HG03060 (cell line): ENCODE data around the gene IFT74.
A peak's percentile ranks its signal among the peaks of the same experiment; 100 is the strongest.

Experiments
- ATAC-seq: cut with Tn5 transposase; IDR thresholded peaks from one replicate; pipeline ENCODE4 v1.9.1; 2021; ENCODE audit warnings: low read depth, moderate number of reproducible peaks; ENCODE audit not compliant: unreplicated experiment

Gene IFT74

DNA sequence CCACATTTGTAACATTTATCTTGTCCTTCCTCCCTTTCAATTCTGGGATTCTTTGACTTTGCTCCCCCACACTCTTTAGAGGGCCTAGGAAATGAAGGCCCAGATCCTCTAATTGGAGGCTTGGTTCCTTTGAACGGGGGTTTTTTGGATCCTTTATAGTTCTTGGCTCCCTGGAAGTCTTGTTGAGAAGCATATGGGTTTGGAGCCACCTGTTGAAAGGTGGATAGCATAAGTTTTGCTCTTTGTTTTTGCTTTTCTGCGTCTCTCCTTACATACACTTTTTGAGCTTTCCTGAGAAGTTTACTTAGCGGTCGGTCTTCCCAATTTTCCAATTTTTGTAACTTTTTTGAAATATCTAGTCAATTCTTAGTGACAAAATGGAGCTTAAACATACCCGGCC is 17.8 kb downstream of the IFT74 start:
- no peak for ATAC-seq

- no peak for ATAC-seq
These were observed 18.7 kb downstream of the IFT74 start for GRCh38 chr9:26974927-26975326.

DNA sequence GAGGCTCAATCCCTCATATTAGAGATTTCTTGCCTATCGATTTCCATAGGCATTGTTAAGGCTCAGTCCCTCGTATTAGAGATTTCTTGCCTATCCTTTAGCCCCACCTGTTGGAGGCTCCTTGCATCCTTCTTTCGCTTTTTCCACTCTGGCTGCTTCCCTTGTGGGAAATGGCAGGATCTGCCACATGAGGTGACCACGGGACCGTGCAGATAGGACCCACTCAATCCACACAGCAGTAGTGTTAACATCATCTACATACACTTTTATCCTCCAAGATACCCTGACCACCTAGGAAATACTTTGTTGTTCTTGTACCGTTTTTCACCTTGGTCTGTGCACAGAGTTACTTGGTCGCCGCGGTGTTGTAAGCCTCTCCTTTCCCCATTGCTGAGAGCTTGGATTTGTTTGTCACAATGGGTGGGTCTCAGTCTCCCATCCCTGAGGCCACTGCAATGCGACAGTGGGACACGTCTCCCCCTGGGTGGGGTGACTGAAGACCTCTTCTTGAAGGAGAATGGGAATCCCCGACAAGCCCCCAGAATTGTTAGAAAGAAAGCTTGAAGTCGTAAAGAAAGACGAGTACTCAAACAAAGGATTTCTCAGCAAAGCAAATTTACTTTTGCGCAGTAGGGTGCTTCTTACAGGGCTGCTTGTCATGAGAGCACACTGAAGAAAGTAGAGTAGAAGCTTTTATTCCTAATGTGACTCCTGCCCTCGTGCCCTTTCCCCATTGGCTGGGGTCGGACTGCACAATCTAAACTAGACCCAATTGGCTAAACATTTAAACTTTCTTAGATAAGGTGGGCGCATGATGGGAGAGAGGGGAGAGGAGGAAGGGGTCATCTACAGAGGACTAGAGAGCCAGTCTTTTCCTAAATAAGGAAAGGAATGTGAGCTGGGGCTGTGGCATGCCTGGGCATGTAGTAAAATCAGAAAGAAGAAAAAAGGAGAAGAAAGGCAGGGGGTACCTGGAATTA is 19.8 kb downstream of the IFT74 start:
- ATAC-seq = no peak

DNA sequence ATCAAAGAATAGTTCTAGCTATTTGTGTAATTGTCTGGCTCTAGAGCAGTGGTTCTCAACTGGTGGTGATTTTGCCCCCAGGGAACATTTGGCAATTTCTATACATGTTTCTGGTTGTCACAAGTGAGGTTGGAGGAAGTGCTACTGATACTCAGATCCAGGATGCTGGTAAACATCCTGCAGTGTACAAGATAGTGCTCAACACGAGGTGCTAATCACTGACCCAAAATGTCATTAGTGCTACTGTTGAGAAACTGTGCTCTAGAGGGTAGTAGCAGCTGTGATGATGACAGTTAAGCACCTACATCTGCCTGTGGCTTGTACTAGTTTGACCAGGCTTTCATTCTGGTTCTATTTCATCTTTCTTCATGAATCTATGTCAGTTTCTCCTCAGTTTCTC is 27.1 kb downstream of the IFT74 start:
- no peak for ATAC-seq

- no peak for ATAC-seq
These were observed 39.6 kb downstream of the IFT74 start for GRCh38 chr9:26995810-26996209.

- ATAC-seq = no peak
These were observed 47.3 kb downstream of the IFT74 start for GRCh38 chr9:27003426-27004077.

DNA sequence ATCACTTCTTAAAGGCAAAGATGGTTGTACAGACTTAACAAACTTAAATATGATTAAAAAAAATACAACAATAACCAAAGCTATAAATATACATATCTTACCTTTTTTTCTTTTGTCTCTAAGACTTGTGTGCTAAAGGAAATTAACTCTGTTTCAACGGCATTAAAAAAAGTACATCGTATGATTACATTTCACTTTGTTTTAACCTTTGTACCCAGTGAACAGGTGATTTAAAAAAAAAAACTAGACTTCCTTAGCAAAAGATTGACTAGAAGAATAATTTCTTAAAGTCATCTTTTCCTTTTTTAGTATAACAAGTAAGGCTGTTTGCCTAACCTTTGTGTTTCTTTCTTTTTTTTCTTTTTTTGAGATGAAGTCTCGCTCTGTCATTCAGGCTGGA is 49.3 kb downstream of the IFT74 start, which contains the start of gene LRRC19:
Gene LRRC19 (minus strand): TSS at position 182 of the 400 bp plus-strand sequence. CDS start 5,978 bp downstream, outside the sequence.
- ATAC-seq = no peak

- no peak for ATAC-seq
These were observed 63.4 kb downstream of the IFT74 start for GRCh38 chr9:27019589-27019988.

- ATAC-seq = no peak
These were observed 66.7 kb downstream of the IFT74 start for GRCh38 chr9:27022920-27023319.

- no peak for ATAC-seq
These were observed 73.0 kb downstream of the IFT74 start for GRCh38 chr9:27029186-27029585.

GRCh38 chr9:27033815-27034403 is 77.7 kb downstream of the IFT74 start:
- peak; percentile 74 for ATAC-seq

DNA sequence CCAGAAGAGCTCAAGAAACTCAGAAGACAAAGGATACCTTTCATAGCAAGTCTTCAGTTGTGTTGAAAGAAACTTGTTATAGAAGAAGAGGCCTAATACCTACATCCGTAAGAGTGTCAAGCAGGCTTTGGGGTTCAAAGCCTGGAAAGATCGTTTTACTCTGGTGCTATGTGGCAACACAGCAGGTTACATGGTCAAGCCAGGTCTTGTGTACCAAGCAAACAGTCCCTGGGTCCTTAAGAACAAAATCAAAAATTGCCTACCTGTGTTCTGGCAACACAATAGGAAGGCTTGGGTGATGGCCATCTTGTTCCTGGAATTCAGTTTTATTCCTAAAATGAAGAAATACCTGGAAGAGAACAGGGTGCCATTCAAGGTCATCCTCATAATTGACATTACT is 81.3 kb downstream of the IFT74 start:
- no peak for ATAC-seq

- no peak for ATAC-seq
These were observed 85.5 kb downstream of the IFT74 start for GRCh38 chr9:27041746-27042145.

DNA sequence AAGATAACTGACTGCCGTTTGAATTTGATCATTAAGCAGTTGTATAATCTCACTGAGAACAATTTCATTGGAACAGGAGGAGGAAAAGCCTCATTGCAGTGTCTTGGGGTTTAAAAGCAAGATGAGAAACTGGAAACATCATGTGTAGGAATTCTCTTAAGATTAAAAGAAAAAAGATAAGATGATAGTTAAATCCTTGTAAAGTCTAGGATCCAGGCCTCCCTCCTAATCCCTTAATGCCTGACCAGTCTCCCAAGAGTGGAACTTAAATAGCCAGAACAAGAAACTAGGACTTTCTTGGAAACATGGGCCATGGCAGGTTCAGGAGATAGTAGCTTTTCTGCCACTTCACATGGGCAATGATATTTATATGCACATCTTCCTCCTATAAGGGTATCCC is 86.3 kb downstream of the IFT74 start:
- ATAC-seq = no peak

DNA sequence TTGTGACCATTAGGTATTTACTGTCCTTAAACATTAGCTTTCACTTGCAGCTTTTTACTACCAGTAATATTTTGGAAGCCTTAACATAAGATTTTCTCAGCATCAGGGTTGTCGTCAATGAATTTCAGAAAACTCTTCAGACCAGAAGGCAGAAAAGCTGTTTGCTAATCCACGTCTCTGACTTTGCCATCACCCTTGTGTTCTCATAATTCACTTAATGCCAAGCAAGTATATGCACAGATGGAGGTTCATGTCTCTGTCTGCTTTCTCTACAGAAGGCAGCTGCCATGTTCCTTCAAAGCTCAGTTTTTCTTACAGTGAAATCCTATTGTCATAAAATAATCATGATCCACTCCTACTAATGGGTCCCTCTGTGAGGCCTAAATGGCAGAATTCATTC is 87.0 kb downstream of the IFT74 start:
- no peak for ATAC-seq

- no peak for ATAC-seq
These were observed 90.9 kb downstream of the IFT74 start for GRCh38 chr9:27047136-27047535.

DNA sequence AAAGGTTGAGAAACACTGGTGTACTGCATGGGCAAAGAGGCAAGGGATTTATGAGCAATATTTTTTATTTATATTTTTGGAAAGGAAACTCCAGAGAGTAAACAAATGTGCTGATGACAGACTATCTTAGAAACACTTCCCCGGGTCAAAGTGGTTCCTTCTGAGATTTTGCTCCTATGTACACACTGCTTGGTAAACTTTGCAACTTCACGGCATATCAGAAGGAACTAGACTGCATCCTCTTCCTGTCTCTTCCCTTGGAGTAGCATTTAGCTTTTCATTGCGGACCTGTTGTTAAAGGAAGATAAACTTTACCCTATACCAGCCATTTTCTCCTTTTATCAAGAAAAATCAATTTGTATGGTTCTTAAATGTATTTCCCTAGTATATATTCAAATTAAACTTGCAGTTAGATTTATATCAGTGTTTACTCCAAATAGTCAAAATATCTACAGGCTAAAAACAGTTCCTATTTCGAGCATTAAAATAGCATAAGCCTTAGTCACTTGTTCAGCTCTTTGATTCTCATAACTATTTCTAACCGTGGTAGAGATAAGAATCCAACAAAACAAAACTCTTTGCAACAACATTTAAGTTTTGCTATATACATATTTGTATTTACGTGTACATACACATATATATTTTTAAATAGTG is 97.3 kb downstream of the IFT74 start:
- no peak for ATAC-seq

DNA sequence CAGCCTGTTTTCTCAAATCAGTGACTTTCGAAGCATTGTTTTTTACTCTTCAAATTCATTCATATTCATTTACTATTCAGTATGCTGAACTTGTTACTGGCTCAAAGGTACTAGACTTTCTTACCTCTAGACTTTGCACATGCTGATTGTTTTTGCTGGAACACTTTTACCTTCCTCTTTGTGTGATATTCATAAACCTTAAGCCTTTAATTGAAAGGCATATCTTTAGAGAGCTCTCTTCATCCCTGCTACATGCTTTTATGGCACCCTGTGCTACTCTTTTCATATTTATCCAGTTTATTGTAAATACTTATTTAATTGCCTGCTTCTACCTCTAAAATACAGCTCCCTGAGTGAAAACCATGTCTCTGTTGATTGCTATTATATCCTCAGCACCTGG is 97.9 kb downstream of the IFT74 start:
- no peak for ATAC-seq

GRCh38 chr9:27054841-27055240 is 98.6 kb downstream of the IFT74 start:
- no peak for ATAC-seq

DNA sequence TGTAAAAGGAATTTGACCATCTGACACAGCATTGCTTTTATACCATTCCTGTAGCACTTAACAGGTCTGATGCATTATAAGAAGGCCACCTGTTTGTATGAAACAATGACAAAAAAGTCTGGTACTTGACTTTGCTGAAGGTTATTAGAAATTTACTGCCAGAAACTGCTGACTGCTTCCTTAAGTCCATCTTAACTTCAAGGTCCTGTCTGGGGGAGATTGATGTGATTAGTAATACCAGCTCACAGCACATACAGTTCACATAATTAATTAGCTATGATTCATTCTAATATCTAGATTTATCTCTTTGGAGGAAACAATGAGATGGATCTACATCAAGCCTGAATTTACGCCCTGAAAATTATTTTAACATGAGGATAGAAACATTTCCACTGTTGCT is 103.2 kb downstream of the IFT74 start:
- ATAC-seq = no peak

- ATAC-seq = no peak
These were observed 103.7 kb downstream of the IFT74 start for GRCh38 chr9:27059907-27060306.
